Glomerular endothelial cell (primary cell): ENCODE data around the gene POLE3. TPM values are rescaled to one million over a fixed set of nuclear protein-coding genes. Genes with fewer than 3 reads are reported as not detected.
A peak's percentile ranks its signal among the peaks of the same experiment; 100 is the strongest.
"Not testable (repeated sequence)": the region's sequence is repeated elsewhere in the genome, so short reads cannot be mapped to it uniquely, and the experiment has no call there.

Experiments used
- DNase-seq: peaks from one replicate; pipeline ENCODE4 v3.0.0-alpha.2; 2011; ENCODE audit warnings: low read depth, low spot score; ENCODE audit errors: extremely low read depth
- total RNA-seq: library from RNA; depleted of rRNA; stranded (reverse); fragments of >200 nt; gene quantifications from 2 replicates; pipeline ENCODE4 v1.2.3, GENCODE V29; 2015

The POLE3 gene
- total RNA-seq, 1 donor from 2014 or later: 36.9 TPM

GRCh38 chr9:113406353-113406752, 4.1 kb downstream of the POLE3 start:
- not testable (repeated sequence) for DNase-seq

- DNase-seq: no peak
These were observed 6.8 kb downstream of the POLE3 start for GRCh38 chr9:113403646-113404045.

- peak; percentile 61 for DNase-seq
These were observed 9.3 kb downstream of the POLE3 start, which contains the start of gene ALAD for GRCh38 chr9:113401027-113401792. TSS of gene ALAD (minus strand) at chr9:113401284. CDS start at chr9:113393559, 7,725 bp downstream.

- DNase-seq: no peak
These were observed 10.8 kb downstream of the POLE3 start for GRCh38 chr9:113399646-113400200.

GRCh38 chr9:113398796-113399195, 11.7 kb downstream of the POLE3 start:
- DNase-seq: no peak

- no peak for DNase-seq
These were observed 13.3 kb downstream of the POLE3 start for GRCh38 chr9:113397203-113397631.

- DNase-seq: no peak
These were observed 15.2 kb downstream of the POLE3 start for GRCh38 chr9:113395000-113395861.

- DNase-seq: no peak
These were observed 17.2 kb downstream of the POLE3 start for GRCh38 chr9:113393281-113393680.

GRCh38 chr9:113391917-113392316, 18.6 kb downstream of the POLE3 start:
- DNase-seq: no peak

- DNase-seq: no peak
These were observed 20.1 kb downstream of the POLE3 start for GRCh38 chr9:113390192-113390960.

- no peak for DNase-seq
These were observed 21.0 kb downstream of the POLE3 start for GRCh38 chr9:113389451-113389850.

- DNase-seq: no peak
These were observed 21.6 kb downstream of the POLE3 start for GRCh38 chr9:113388833-113389232.

GRCh38 chr9:113387560-113388230, 22.8 kb downstream of the POLE3 start:
- DNase-seq: no peak

GRCh38 chr9:113386571-113387393, 23.7 kb downstream of the POLE3 start:
- DNase-seq: no peak

- DNase-seq: no peak
These were observed 28.5 kb downstream of the POLE3 start for GRCh38 chr9:113381909-113382411.

GRCh38 chr9:113381441-113381840, 29.0 kb downstream of the POLE3 start:
- not testable (repeated sequence) for DNase-seq

- DNase-seq: no peak
These were observed 29.6 kb downstream of the POLE3 start for GRCh38 chr9:113380869-113381378.

GRCh38 chr9:113379829-113380210, 30.7 kb downstream of the POLE3 start:
- DNase-seq: not testable (repeated sequence)
